HEK293 (cell line): Measurements from ENCODE around the gene MICU1.
"Not testable (repeated sequence)": the region's sequence is repeated elsewhere in the genome, so short reads cannot be mapped to it uniquely, and the experiment has no call there.

Experiments used
- YY2 ChIP-seq: fragments of 450-650 bp; formaldehyde crosslinking; IDR thresholded peaks from 2 replicates; pipeline ENCODE4 v1.5.1; 2016; ENCODE audit warnings: missing biosample characterization, missing genetic modification characterization
- ZNF157 ChIP-seq: fragments of 450-650 bp; formaldehyde crosslinking; IDR thresholded peaks from 2 replicates; pipeline ENCODE4 v1.5.1; 2016; ENCODE audit warnings: missing biosample characterization, missing genetic modification characterization
- ZNF2 ChIP-seq: fragments of 450-650 bp; formaldehyde crosslinking; IDR thresholded peaks from 2 replicates; pipeline ENCODE4 v1.5.1; 2016; ENCODE audit warnings: missing biosample characterization, missing genetic modification characterization
- ZNF23 ChIP-seq: fragments of 450-650 bp; formaldehyde crosslinking; IDR thresholded peaks from 2 replicates; pipeline ENCODE4 v1.5.1; 2016; ENCODE audit warnings: missing biosample characterization, missing genetic modification characterization, borderline replicate concordance
- ZNF248 ChIP-seq: fragments of 450-650 bp; formaldehyde crosslinking; IDR thresholded peaks from 2 replicates; pipeline ENCODE4 v1.5.1; 2017; ENCODE audit warnings: missing biosample characterization, missing genetic modification characterization
- ZNF335 ChIP-seq: fragments of 450-650 bp; formaldehyde crosslinking; conservative IDR thresholded peaks from 2 replicates; pipeline ENCODE4 v1.5.1; 2016; ENCODE audit warnings: missing biosample characterization, missing genetic modification characterization
- ZNF416 ChIP-seq: fragments of 450-650 bp; formaldehyde crosslinking; IDR thresholded peaks from 2 replicates; pipeline ENCODE4 v1.5.1; 2016; ENCODE audit warnings: missing biosample characterization, missing genetic modification characterization
- ZNF501 ChIP-seq: fragments of 450-650 bp; formaldehyde crosslinking; IDR thresholded peaks from 2 replicates; pipeline ENCODE4 v1.5.1; 2016; ENCODE audit warnings: missing biosample characterization, missing genetic modification characterization
- TF ChIP-seq, protein P1 (sequence below): fragments of 450-650 bp; formaldehyde crosslinking; IDR thresholded peaks from 2 replicates; pipeline ENCODE4 v1.5.1; 2016; ENCODE audit warnings: missing biosample characterization, missing genetic modification characterization

DNA sequence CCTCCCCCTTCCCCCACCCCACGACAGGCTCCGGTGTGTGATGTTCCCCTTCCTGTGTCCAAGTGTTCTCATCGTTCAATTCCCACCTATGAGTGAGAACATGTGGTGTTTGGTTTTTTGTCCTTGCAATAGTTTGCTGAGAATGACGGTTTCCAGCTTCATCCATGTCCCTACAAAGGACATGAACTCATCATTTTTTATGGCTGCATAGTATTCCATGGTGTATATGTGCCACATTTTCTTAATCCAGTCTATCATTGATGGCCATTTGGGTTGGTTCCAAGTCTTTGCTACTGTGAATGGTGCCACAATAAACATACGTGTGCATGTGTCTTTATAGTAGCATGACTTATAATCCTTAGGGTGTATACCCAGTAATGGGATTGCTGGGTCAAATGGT lies 48.3 kb upstream of the MICU1 start:
- TF ChIP-seq ZNF157 (tag by site-specific recombination); YY2 (tag by site-specific recombination); ZNF416 (tag by site-specific recombination); ZNF335 (tag by site-specific recombination); ZNF2 (tag by site-specific recombination); ZNF501; ZNF23; ZNF248 (tag by site-specific recombination): not testable (repeated sequence)
- TF ChIP-seq, protein P1, sequence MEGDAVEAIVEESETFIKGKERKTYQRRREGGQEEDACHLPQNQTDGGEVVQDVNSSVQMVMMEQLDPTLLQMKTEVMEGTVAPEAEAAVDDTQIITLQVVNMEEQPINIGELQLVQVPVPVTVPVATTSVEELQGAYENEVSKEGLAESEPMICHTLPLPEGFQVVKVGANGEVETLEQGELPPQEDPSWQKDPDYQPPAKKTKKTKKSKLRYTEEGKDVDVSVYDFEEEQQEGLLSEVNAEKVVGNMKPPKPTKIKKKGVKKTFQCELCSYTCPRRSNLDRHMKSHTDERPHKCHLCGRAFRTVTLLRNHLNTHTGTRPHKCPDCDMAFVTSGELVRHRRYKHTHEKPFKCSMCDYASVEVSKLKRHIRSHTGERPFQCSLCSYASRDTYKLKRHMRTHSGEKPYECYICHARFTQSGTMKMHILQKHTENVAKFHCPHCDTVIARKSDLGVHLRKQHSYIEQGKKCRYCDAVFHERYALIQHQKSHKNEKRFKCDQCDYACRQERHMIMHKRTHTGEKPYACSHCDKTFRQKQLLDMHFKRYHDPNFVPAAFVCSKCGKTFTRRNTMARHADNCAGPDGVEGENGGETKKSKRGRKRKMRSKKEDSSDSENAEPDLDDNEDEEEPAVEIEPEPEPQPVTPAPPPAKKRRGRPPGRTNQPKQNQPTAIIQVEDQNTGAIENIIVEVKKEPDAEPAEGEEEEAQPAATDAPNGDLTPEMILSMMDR: not testable (repeated sequence)
